K562 (cell line): Measurements from ENCODE around the gene ITPRIPL1. TPM values are rescaled to one million over a fixed set of nuclear protein-coding genes. Genes with fewer than 3 reads are reported as not detected.

Experiments
- BCOR ChIP-seq: fragments of 450-650 bp; IDR thresholded peaks from 2 replicates; pipeline ENCODE4 v1.6.1; 2016
- BRD9 ChIP-seq: fragments of 450-650 bp; IDR thresholded peaks from 2 replicates; pipeline ENCODE4 v1.6.1; 2018; ENCODE audit warnings: low read depth; ENCODE audit not compliant: partially characterized antibody
- CBFA2T2 ChIP-seq: fragments of 450-650 bp; conservative IDR thresholded peaks from 2 replicates; pipeline ENCODE4 v1.6.1; 2017; ENCODE audit warnings: mild to moderate bottlenecking
- L3MBTL2 ChIP-seq: fragments of 450-650 bp; IDR thresholded peaks from 2 replicates; pipeline ENCODE4 v1.6.1; 2016; ENCODE audit warnings: mild to moderate bottlenecking, moderate library complexity
- LARP7 ChIP-seq: fragments of 450-650 bp; IDR thresholded peaks from 2 replicates; pipeline ENCODE4 v1.6.1; 2016
- NCOR1 ChIP-seq: fragments of 450-650 bp; IDR thresholded peaks from 2 replicates; pipeline ENCODE4 v1.6.1; 2016; ENCODE audit warnings: mild to moderate bottlenecking, moderate library complexity
- POLR2A ChIP-seq: fragments of 450-650 bp; conservative IDR thresholded peaks from 2 replicates; pipeline ENCODE4 v1.6.1; 2016
- RBBP5 ChIP-seq: fragments of 200-600 bp; sonication (generic); IDR thresholded peaks from 2 replicates; pipeline ENCODE4 v1.6.1; 2012; ENCODE audit warnings: borderline replicate concordance, mild to moderate bottlenecking, low read length, control low read depth, inconsistent platforms; ENCODE audit not compliant: insufficient read depth, poor library complexity, severe bottlenecking
- RNF2 ChIP-seq: sonication (generic); IDR thresholded peaks from 2 replicates; pipeline ENCODE4 v1.6.1; 2016
- ZNF354B ChIP-seq: fragments of 250-450 bp; sonication (Bioruptor Pico); IDR thresholded peaks from 2 replicates; pipeline ENCODE4 v1.4.0; 2020
- polyA plus RNA-seq, 8 experiments: library from polyadenylated mRNA; depleted of rRNA in 4 of 8; stranded (reverse) in 5 of 8; unstranded in 3 of 8; fragments of >200 nt; fragmentation: Nextera tagmentation in 2 of 8; fragmentation: Illumina TruSeq in 1 of 8; extraction: Ambion mirVana in 2 of 8; extraction: Trizol in 1 of 8; gene quantifications; 2 replicates each; pipeline versions ENCODE4 v1.2.1 to v1.2.3, GENCODE V29; 2011 to 2014; ENCODE audit warnings: inconsistent platforms in 1 of 8, missing spikeins in 1 of 8
- total RNA-seq, 7 experiments: library from RNA; depleted of rRNA in 6 of 7; stranded (reverse); fragments of >200 nt in 6 of 7; fragmentation: Illumina TruSeq in 2 of 7; extraction: Trizol in 2 of 7; gene quantifications; 2 replicates each; pipeline versions ENCODE4 v1.2.1 to v1.2.3, GENCODE V29; 2011 to 2021; ENCODE audit warnings: low replicate concordance in 1 of 7
- TF ChIP-seq, protein P1 (sequence below): fragments of 250-450 bp; sonication (Bioruptor Pico); IDR thresholded peaks from 2 replicates; pipeline ENCODE4 v1.4.0; 2020; ENCODE audit warnings: mild to moderate bottlenecking, moderate library complexity, borderline replicate concordance
- TF ChIP-seq, protein P2 (sequence below): fragments of 450-650 bp; IDR thresholded peaks from 2 replicates; pipeline ENCODE4 v1.6.1; 2016; ENCODE audit warnings: mild to moderate bottlenecking, moderate library complexity
- TF ChIP-seq, protein P3 (sequence below): fragments of 450-650 bp; IDR thresholded peaks from 2 replicates; pipeline ENCODE4 v1.6.1; 2016; ENCODE audit warnings: antibody characterized with exemption

The ITPRIPL1 gene
- total and polyA plus RNA-seq, 9 of the 15 experiments (the other 6 are each of a cell fraction or from before 2014, with no cell fraction given) = 0.99 to 9.0 (median 6.4) TPM

DNA sequence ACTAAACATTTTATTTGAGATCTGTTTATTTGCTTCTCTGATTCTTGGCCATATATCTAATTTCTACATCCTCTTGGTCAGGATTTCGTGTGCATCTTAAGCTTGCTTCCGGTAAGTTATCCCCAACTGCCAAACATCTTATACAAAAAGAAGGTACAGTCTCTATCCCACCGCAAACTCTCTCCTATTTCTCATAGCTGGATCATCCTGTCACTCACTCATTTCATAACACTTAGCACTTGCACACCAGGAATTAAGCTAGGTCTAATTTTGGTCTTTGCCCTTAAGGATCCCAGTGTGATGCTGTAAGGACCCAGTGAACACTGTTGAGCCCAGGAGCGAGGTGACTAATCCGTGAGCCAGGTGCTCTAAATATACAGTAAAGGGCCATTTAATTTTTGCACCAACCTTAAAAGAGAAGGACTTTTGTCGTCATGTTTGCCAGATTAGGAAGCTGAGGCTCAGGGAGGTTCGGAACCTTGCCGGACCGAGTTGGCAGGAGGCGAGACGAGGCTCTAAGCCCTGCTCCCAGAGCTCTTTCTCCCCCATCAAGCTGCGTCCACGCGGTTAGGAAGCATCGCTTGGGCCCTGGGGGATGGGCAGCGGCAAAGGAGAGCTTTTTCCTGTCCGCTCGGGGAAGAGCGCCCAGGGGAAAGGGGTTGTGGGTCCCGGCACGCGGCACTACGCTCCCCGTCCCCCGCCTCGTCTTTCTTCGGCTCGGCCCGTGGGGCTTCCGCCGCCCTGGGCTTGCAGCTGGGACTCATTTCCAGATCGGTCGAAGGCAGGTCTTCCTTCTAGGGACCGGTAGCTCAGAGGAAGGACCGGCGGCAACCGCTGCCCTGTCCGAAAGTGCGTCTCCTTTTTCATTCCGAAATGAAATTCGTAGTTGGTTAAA is 4.1 kb upstream of the ITPRIPL1 start (continued):
- TF ChIP-seq POLR2A (0 out of 2 replicates have a peak, but pooled peaks have one; percentile 15), BRD9 (no peak), BCOR (no peak), RNF2 (0 out of 2 replicates have a peak, but pooled peaks have one; percentile 41), NCOR1 (no peak), LARP7 (no peak), ZNF354B (no peak), RBBP5 (peak; percentile 22), L3MBTL2 (peak; percentile 90), CBFA2T2 (no peak)
- TF ChIP-seq, protein P1, sequence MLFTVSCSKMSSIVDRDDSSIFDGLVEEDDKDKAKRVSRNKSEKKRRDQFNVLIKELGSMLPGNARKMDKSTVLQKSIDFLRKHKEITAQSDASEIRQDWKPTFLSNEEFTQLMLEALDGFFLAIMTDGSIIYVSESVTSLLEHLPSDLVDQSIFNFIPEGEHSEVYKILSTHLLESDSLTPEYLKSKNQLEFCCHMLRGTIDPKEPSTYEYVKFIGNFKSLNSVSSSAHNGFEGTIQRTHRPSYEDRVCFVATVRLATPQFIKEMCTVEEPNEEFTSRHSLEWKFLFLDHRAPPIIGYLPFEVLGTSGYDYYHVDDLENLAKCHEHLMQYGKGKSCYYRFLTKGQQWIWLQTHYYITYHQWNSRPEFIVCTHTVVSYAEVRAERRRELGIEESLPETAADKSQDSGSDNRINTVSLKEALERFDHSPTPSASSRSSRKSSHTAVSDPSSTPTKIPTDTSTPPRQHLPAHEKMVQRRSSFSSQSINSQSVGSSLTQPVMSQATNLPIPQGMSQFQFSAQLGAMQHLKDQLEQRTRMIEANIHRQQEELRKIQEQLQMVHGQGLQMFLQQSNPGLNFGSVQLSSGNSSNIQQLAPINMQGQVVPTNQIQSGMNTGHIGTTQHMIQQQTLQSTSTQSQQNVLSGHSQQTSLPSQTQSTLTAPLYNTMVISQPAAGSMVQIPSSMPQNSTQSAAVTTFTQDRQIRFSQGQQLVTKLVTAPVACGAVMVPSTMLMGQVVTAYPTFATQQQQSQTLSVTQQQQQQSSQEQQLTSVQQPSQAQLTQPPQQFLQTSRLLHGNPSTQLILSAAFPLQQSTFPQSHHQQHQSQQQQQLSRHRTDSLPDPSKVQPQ (CRISPR knock-in tag) = no peak
- TF ChIP-seq, protein P2, sequence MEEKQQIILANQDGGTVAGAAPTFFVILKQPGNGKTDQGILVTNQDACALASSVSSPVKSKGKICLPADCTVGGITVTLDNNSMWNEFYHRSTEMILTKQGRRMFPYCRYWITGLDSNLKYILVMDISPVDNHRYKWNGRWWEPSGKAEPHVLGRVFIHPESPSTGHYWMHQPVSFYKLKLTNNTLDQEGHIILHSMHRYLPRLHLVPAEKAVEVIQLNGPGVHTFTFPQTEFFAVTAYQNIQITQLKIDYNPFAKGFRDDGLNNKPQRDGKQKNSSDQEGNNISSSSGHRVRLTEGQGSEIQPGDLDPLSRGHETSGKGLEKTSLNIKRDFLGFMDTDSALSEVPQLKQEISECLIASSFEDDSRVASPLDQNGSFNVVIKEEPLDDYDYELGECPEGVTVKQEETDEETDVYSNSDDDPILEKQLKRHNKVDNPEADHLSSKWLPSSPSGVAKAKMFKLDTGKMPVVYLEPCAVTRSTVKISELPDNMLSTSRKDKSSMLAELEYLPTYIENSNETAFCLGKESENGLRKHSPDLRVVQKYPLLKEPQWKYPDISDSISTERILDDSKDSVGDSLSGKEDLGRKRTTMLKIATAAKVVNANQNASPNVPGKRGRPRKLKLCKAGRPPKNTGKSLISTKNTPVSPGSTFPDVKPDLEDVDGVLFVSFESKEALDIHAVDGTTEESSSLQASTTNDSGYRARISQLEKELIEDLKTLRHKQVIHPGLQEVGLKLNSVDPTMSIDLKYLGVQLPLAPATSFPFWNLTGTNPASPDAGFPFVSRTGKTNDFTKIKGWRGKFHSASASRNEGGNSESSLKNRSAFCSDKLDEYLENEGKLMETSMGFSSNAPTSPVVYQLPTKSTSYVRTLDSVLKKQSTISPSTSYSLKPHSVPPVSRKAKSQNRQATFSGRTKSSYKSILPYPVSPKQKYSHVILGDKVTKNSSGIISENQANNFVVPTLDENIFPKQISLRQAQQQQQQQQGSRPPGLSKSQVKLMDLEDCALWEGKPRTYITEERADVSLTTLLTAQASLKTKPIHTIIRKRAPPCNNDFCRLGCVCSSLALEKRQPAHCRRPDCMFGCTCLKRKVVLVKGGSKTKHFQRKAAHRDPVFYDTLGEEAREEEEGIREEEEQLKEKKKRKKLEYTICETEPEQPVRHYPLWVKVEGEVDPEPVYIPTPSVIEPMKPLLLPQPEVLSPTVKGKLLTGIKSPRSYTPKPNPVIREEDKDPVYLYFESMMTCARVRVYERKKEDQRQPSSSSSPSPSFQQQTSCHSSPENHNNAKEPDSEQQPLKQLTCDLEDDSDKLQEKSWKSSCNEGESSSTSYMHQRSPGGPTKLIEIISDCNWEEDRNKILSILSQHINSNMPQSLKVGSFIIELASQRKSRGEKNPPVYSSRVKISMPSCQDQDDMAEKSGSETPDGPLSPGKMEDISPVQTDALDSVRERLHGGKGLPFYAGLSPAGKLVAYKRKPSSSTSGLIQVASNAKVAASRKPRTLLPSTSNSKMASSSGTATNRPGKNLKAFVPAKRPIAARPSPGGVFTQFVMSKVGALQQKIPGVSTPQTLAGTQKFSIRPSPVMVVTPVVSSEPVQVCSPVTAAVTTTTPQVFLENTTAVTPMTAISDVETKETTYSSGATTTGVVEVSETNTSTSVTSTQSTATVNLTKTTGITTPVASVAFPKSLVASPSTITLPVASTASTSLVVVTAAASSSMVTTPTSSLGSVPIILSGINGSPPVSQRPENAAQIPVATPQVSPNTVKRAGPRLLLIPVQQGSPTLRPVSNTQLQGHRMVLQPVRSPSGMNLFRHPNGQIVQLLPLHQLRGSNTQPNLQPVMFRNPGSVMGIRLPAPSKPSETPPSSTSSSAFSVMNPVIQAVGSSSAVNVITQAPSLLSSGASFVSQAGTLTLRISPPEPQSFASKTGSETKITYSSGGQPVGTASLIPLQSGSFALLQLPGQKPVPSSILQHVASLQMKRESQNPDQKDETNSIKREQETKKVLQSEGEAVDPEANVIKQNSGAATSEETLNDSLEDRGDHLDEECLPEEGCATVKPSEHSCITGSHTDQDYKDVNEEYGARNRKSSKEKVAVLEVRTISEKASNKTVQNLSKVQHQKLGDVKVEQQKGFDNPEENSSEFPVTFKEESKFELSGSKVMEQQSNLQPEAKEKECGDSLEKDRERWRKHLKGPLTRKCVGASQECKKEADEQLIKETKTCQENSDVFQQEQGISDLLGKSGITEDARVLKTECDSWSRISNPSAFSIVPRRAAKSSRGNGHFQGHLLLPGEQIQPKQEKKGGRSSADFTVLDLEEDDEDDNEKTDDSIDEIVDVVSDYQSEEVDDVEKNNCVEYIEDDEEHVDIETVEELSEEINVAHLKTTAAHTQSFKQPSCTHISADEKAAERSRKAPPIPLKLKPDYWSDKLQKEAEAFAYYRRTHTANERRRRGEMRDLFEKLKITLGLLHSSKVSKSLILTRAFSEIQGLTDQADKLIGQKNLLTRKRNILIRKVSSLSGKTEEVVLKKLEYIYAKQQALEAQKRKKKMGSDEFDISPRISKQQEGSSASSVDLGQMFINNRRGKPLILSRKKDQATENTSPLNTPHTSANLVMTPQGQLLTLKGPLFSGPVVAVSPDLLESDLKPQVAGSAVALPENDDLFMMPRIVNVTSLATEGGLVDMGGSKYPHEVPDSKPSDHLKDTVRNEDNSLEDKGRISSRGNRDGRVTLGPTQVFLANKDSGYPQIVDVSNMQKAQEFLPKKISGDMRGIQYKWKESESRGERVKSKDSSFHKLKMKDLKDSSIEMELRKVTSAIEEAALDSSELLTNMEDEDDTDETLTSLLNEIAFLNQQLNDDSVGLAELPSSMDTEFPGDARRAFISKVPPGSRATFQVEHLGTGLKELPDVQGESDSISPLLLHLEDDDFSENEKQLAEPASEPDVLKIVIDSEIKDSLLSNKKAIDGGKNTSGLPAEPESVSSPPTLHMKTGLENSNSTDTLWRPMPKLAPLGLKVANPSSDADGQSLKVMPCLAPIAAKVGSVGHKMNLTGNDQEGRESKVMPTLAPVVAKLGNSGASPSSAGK = peak; percentile 89
- TF ChIP-seq, protein P3, sequence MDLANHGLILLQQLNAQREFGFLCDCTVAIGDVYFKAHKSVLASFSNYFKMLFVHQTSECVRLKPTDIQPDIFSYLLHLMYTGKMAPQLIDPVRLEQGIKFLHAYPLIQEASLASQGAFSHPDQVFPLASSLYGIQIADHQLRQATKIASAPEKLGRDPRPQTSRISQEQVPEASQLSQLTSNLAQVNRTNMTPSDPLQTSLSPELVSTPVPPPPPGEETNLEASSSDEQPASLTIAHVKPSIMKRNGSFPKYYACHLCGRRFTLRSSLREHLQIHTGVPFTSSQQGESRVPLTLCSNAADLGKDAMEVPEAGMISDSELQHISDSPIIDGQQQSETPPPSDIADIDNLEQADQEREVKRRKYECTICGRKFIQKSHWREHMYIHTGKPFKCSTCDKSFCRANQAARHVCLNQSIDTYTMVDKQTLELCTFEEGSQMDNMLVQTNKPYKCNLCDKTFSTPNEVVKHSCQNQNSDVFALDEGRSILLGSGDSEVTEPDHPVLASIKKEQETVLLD = 0 out of 2 replicates have a peak, but pooled peaks have one; percentile 14
